IMR-90 (cell line): ENCODE data around the gene EEPD1. TPM values are rescaled to one million over a fixed set of nuclear protein-coding genes. Genes with fewer than 3 reads are reported as not detected.
"Not testable (repeated sequence)": the region's sequence is repeated elsewhere in the genome, so short reads cannot be mapped to it uniquely, and the experiment has no call there.

Source experiments
- ATAC-seq: fragments of 200-7000 bp; cut with Tn5 transposase; 2 replicates; pipeline ENCODE4 v1.9.1; 2020; ENCODE audit warnings: low read depth, mild to moderate bottlenecking, moderate library complexity
- BruUV-seq: library from RNA; stranded (reverse); fragments of 400-500 nt; replicated peaks from 2 replicates; lab custom pipeline; 2021; lab: Mats Ljungman, UMichigan
- CTCF ChIA-PET: fragments of 300-600 bp; formaldehyde crosslinking; extraction: SDS; loops from one replicate; lab custom pipeline; 2021; ENCODE audit warnings: antibody characterized with exemption; lab: Yijun Ruan, JAX
- POLR2A ChIA-PET: fragments of 300-600 bp; sonication (Branson Sonifier 250); formaldehyde crosslinking; loops from one replicate; lab custom pipeline; 2022; ENCODE audit warnings: antibody characterized with exemption; ENCODE audit not compliant: unreplicated experiment; lab: Charles Lee
- DNase-seq: peaks from one replicate; pipeline ENCODE4 v3.0.0; 2013
- H2AFZ ChIP-seq: replicated peaks from 2 replicates; pipeline ENCODE3; 2013; ENCODE audit warnings: low read length, mild to moderate bottlenecking; ENCODE audit not compliant: poor library complexity
- H2AK5ac ChIP-seq: 2 replicates; pipeline ENCODE4 v1.6.1; 2013; ENCODE audit warnings: low read depth, low read length, inconsistent platforms
- H2AK9ac ChIP-seq: replicated peaks from 2 replicates; pipeline ENCODE3; 2013; ENCODE audit warnings: mild to moderate bottlenecking, low read depth, low read length, moderate library complexity; ENCODE audit not compliant: poor library complexity
- H2BK120ac ChIP-seq: 2 replicates; pipeline ENCODE4 v1.6.1; 2013; ENCODE audit warnings: low read depth, low read length, inconsistent platforms
- H2BK15ac ChIP-seq: 3 replicates; pipeline ENCODE4 v1.6.1; 2013; ENCODE audit warnings: low read depth, low read length, inconsistent platforms
- H2BK20ac ChIP-seq: 2 replicates; pipeline ENCODE4 v1.6.1; 2013; ENCODE audit warnings: low read depth, mild to moderate bottlenecking, inconsistent platforms, low read length, moderate library complexity
- H2BK5ac ChIP-seq: 2 replicates; pipeline ENCODE4 v1.6.1; 2013; ENCODE audit warnings: mild to moderate bottlenecking, low read depth, low read length, inconsistent platforms; ENCODE audit not compliant: poor library complexity, severe bottlenecking
- H3K14ac ChIP-seq: replicated peaks from 2 replicates; pipeline ENCODE4 v1.6.1; 2013; ENCODE audit warnings: low read depth, low read length, inconsistent platforms
- H3K18ac ChIP-seq: 2 replicates; pipeline ENCODE4 v1.6.1; 2013; ENCODE audit warnings: low read depth, low read length, control low read depth
- H3K23ac ChIP-seq: 2 replicates; pipeline ENCODE4 v1.6.1; 2013; ENCODE audit warnings: low read depth, low read length, inconsistent platforms
- H3K27ac ChIP-seq: 2 replicates; pipeline ENCODE4 v1.5.1; 2013; ENCODE audit warnings: mild to moderate bottlenecking, control low read depth, low read length; ENCODE audit not compliant: insufficient read depth
- H3K27me3 ChIP-seq: 2 replicates; pipeline ENCODE4 v1.6.1; 2013; ENCODE audit warnings: low read length; ENCODE audit not compliant: control insufficient read depth, insufficient read depth
- H3K36me3 ChIP-seq: 2 replicates; pipeline ENCODE4 v1.6.1; 2013; ENCODE audit warnings: low read length, mixed read lengths; ENCODE audit not compliant: control insufficient read depth, insufficient read depth
- H3K4ac ChIP-seq: 2 replicates; pipeline ENCODE4 v1.6.1; 2013; ENCODE audit warnings: low read depth, low read length, inconsistent platforms
- H3K4me1 ChIP-seq: 2 replicates; pipeline ENCODE4 v1.6.1; 2013; ENCODE audit warnings: low read length, mixed read lengths; ENCODE audit not compliant: control insufficient read depth, insufficient read depth
- H3K4me2 ChIP-seq: 2 replicates; pipeline ENCODE4 v1.6.1; 2013; ENCODE audit warnings: low read depth, mild to moderate bottlenecking, control low read depth, low read length, moderate library complexity
- H3K4me3 ChIP-seq: 2 replicates; pipeline ENCODE4 v1.5.1; 2013; ENCODE audit warnings: low read depth, mild to moderate bottlenecking, control low read depth, low read length, moderate library complexity; ENCODE audit not compliant: insufficient read depth
- H3K56ac ChIP-seq: 2 replicates; pipeline ENCODE4 v1.6.1; 2013; ENCODE audit warnings: low read length, inconsistent platforms; ENCODE audit not compliant: insufficient read depth; ENCODE audit errors: extremely low read depth
- H3K79me1 ChIP-seq, 2 experiments: 2 replicates each; pipeline ENCODE4 v1.6.1; 2013; ENCODE audit warnings: low read length in 2 of 2, inconsistent platforms in 1 of 2, low read depth in 1 of 2
- H3K9ac ChIP-seq: 2 replicates; pipeline ENCODE4 v1.6.1; 2013; ENCODE audit warnings: low read depth, low read length, control low read depth
- H3K9me1 ChIP-seq: 2 replicates; pipeline ENCODE4 v1.6.1; 2013; ENCODE audit warnings: low read length, inconsistent platforms; ENCODE audit not compliant: insufficient read depth
- H3K9me3 ChIP-seq: 2 replicates; pipeline ENCODE4 v1.6.1; 2013; ENCODE audit warnings: low read length; ENCODE audit not compliant: control insufficient read depth, insufficient read depth
- H4K20me1 ChIP-seq: 2 replicates; pipeline ENCODE4 v1.6.1; 2013; ENCODE audit warnings: low read length, inconsistent platforms; ENCODE audit not compliant: insufficient read depth
- H4K5ac ChIP-seq: 2 replicates; pipeline ENCODE4 v1.6.1; 2013; ENCODE audit warnings: mild to moderate bottlenecking, low read depth, low read length, control low read depth
- H4K8ac ChIP-seq, 2 experiments: 2 replicates each; pipeline ENCODE4 v1.6.1; 2013; ENCODE audit warnings: low read depth in 2 of 2, low read length in 2 of 2, control low read depth in 1 of 2, inconsistent platforms in 1 of 2
- H4K91ac ChIP-seq: 2 replicates; pipeline ENCODE4 v1.6.1; 2013; ENCODE audit warnings: low read depth, low read length, inconsistent platforms; ENCODE audit not compliant: insufficient read depth
- WGBS, 2 experiments: methylation state at CpG; one replicate each; pipeline versions ENCODE4 v1.1.5 to v1.1.7; 2013; ENCODE audit warnings: missing lambda C conversion rate in 2 of 2; ENCODE audit not compliant: insufficient read length in 1 of 2; ENCODE audit errors: extremely low coverage in 2 of 2; 5-methylcytosine and 5-hydroxymethylcytosine counted together
- dilution Hi-C: fragments of 300-500 bp; cut with HindIII; formaldehyde crosslinking; loops from one replicate; pipeline ENCODE4 v1.14.3; 2018; ENCODE audit warnings: low sequenced_read_pairs; ENCODE audit not compliant: unreplicated experiment
- in situ Hi-C: fragments of 300-500 bp; cut with MboI; formaldehyde crosslinking; loops from 3 replicates; pipeline ENCODE4 v1.14.3; 2019; ENCODE audit warnings: low sequenced_read_pairs, inconsistent platforms, mixed read lengths
- intact Hi-C: fragments of 100-400 bp; cut with micrococcal nuclease; formaldehyde crosslinking; loops from 2 replicates; pipeline ENCODE4 v1.10.0; 2022
- polyA plus RNA-seq, 3 experiments: library from polyadenylated mRNA; depleted of rRNA; stranded (reverse); fragments of >200 nt; gene quantifications; 2 replicates each; pipeline ENCODE4 v1.2.3, GENCODE V29; 2012; ENCODE audit warnings: low replicate concordance in 1 of 3
- total RNA-seq: library from RNA; depleted of rRNA; stranded (reverse); fragments of >200 nt; gene quantifications from 2 replicates; pipeline ENCODE4 v1.2.3, GENCODE V29; 2012

The EEPD1 gene
- total and polyA plus RNA-seq, 2 of the 4 experiments (the other 2 are of a cell fraction) = 7.3 to 15.2 TPM

DNA sequence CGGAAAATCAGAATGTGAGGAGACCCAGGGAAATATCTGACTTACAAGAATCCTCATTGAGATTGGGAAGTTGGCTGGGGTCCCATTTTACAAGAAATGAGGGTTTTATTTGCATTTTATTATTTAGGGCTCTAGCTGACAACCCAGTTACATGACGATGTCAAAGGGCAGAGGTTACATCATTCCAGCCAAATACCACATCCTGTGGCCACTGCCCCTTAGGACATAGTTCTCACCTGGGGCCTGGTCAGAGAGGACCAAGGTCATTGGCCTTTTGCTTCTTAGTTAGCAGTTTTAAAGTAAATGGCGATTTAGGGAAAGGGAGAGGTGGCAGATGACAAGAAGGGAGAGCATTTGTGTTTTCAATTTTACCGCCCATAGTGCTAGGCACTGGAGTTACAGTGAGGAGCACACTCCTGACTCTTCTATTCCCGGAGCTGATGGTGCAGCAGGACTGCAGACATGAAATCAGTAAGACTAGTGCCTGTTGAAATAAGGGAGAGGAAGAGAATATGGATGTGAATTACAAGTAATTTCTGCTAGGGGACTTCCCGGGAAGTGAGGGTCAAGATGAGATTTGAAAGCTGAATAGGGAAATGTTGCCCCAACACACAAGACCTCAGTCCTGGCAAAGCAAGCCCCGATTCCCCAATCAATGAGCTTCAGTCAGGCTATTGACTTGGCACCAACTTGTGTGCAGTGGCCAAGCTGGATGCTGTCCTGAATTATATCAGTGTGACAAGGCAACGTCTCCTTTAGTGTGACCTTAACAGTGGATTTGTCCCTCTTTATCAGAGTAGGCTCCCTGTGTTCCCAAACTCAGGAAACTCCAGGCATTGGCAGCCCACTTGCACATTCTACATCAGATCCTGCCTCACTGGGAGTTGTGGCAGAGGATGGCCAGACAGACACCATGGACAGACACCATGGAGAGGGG is 45.8 kb upstream of the EEPD1 start:
- H2BK15ac ChIP-seq, H2AK9ac ChIP-seq, H4K20me1 ChIP-seq, H2BK5ac ChIP-seq, H3K79me1 ChIP-seq, H3K4me1 ChIP-seq, H2AFZ ChIP-seq, H3K18ac ChIP-seq, H4K91ac ChIP-seq, H2BK120ac ChIP-seq, in situ Hi-C loops, H3K14ac ChIP-seq, CTCF ChIA-PET, H4K5ac ChIP-seq, dilution Hi-C loops, H3K4me3 ChIP-seq, H3K9me1 ChIP-seq, H3K27me3 ChIP-seq, POLR2A ChIA-PET, H3K56ac ChIP-seq, DNase-seq, H2AK5ac ChIP-seq, H4K8ac ChIP-seq, H3K4ac ChIP-seq, H3K4me2 ChIP-seq, H3K23ac ChIP-seq, BruUV-seq, H2BK20ac ChIP-seq, H3K27ac ChIP-seq, intact Hi-C loops, H3K9me3 ChIP-seq, ATAC-seq, H3K9ac ChIP-seq, H3K36me3 ChIP-seq: not testable (repeated sequence)
- no CpG with 5 or more reads among the region's 8 CpGs for WGBS, 2 experiments
